ENCODE data around the gene BEST3. TPM values are rescaled to one million over a fixed set of nuclear protein-coding genes. Genes with fewer than 3 reads are reported as not detected.
A peak's percentile ranks its signal among the peaks of the same experiment; 100 is the strongest.

Gene BEST3
- under 1 TPM; 0.24 to 0.52 (median 0.45) TPM for polyA plus RNA-seq (ENCODE audit: insufficient read length in 4 of 4)

- no peak for DNase-seq (ENCODE audit: low read depth in 4 of 4, low spot score in 3 of 4)
Observed at GRCh38 chr12:69698769-69699540, at the start of gene BEST3. TSS of gene BEST3 (minus strand) at chr12:69699303. CDS start at chr12:69697798, 1,505 bp downstream.

GRCh38 chr12:69744109-69744508, 45.0 kb upstream of the BEST3 start:
- DNase-seq (ENCODE audit: low read depth in 4 of 4, low spot score in 3 of 4), result no peak

GRCh38 chr12:69739287-69740191, 40.4 kb upstream of the BEST3 start:
- peak; percentile 29 to 43 (median 36) for DNase-seq (ENCODE audit: low read depth in 4 of 4, low spot score in 3 of 4)

DNA sequence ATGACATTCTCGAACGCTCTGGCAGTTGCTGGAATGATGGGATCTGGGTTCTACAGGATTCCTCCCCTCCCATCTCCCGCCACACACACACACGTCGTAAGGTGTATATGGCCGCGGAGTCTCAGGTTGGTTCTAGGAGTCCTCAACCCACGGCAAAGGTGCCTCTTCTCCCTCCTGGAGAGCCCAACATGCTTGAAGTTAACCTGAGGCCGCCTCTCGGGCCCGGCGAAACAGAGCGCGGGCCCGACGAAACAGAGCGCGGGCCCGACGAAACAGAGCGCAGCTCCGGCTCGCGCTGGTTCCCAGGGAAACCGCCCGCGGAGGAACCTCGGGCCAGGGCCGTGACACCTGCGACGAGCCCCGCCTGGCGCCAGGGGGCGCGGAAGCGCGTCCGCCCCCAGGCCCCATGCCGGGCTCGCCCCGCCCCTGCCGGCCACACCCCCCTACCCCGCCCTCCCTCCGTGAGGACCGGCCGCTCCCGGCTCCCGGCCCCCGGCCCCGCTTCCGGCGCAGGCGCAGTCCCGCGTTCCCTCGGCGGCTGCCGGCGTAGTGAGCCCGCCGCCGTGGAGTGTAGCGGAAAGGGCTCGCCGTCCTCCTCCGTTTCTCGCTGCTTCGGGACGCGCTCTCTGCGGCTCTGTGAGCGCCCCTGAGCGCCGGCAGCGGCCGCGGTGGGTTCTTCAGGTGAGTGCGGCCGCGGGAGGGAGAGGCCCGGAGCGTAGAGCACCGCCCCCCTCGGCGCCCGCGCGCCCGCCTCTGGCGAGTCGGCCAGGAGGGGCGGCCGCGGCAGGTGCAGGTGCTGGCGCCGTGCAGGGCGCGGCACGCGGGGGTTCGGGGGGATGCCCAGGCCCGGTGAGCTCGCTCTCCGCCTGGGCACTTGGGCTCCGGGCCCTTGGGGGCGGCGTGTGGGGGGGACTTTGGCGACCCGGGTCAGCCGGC, 39.5 kb upstream of the BEST3 start, which contains the start of gene RAB3IP:
RAB3IP (plus strand) TSS at position 510 of the 936 bp plus-strand sequence. CDS start 16,549 bp downstream, outside the sequence.
- DNase-seq (ENCODE audit: low read depth in 4 of 4, low spot score in 3 of 4), result peak; percentile 79 to 82 (median 80)

DNA sequence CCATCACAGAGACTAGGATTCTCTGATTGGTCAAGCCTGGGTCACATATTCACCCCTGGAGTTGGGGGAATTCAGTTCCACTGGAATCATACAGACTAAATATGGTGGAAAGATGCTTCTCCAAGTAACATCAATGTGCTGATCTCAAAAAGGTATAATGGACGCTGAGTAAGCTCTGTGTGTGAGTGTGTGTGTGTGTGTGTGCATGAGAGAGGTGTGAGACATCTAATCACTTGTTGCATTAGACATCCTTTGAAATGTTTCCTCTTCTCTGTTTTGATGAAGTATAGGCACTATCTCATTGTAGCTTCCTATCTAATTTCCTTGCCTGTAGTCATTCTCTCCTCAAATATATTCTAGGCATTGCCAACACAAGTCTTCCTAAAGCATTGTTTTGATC, 34.5 kb upstream of the BEST3 start:
- no peak for DNase-seq (ENCODE audit: low read depth in 4 of 4, low spot score in 3 of 4)

DNA sequence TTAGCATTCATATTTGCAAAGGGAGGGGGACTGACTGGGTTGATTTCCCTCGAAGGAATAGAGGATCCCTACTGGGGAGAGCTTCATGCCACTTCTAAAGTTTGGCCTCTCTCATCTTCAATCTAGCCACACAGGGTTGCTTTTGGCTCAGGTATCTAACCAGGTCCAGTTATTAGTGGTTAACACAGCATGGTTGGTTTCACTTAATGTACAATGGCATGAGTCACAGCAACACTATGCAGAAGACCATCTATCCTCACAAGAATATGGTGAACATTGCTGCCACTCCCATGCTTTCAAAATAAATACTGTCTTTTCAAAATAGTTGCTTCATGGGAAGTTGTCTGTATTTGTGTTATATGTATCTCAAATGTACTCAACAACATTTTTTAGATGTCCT, 33.0 kb upstream of the BEST3 start:
- DNase-seq (ENCODE audit: low read depth in 4 of 4, low spot score in 3 of 4), result no peak

GRCh38 chr12:69726922-69727321, 27.8 kb upstream of the BEST3 start:
- DNase-seq (ENCODE audit: low read depth in 4 of 4, low spot score in 3 of 4), result no peak

GRCh38 chr12:69720750-69721149, 21.6 kb upstream of the BEST3 start:
- no peak for DNase-seq (ENCODE audit: low read depth in 4 of 4, low spot score in 3 of 4)

- DNase-seq (ENCODE audit: low read depth in 4 of 4, low spot score in 3 of 4), result no peak
Observed at GRCh38 chr12:69719336-69720316, 20.5 kb upstream of the BEST3 start.

- no peak for DNase-seq (ENCODE audit: low read depth in 4 of 4, low spot score in 3 of 4)
Observed at GRCh38 chr12:69714542-69714941, 15.4 kb upstream of the BEST3 start.

GRCh38 chr12:69712826-69713225, 13.7 kb upstream of the BEST3 start:
- DNase-seq (ENCODE audit: low read depth in 4 of 4, low spot score in 3 of 4), result no peak

DNA sequence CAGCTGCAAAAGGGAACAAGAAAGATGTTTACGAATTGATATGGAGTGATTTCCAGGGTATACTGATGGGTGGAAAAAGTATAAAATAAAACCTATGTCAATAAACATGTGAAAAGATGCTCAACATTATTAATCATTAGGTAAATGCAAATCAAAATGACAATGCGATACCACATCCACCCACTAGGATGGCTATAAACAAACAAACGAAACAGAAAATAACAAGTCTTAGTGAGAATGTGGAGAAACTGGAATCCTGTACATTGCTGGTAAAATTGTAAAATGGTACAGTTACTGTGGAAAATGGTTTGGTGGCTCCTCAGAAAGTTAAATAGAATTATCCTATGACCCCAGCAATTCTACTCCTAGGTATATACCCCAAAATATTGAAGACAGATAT, 9.5 kb upstream of the BEST3 start:
- no peak for DNase-seq (ENCODE audit: low read depth in 4 of 4, low spot score in 3 of 4)

DNA sequence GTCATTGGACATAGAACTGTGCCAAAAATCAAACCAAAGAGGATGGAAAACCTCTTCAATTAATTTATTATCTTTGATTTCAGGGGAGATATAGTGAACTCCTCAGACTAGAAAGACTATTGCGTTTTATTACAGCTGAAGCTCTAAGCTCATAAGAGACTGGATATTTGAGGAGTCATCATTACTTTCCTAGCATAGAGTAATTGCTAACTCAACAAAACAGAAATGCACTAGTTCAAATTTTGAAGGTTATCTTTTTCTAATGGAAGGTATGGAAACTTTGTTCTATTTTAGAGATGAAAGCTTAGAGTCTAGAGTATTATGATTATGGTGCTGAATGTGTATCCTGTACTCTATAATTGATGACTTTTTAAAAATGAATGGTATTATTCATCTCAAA, 5.3 kb upstream of the BEST3 start:
- DNase-seq (ENCODE audit: low read depth in 4 of 4, low spot score in 3 of 4), result no peak

DNA sequence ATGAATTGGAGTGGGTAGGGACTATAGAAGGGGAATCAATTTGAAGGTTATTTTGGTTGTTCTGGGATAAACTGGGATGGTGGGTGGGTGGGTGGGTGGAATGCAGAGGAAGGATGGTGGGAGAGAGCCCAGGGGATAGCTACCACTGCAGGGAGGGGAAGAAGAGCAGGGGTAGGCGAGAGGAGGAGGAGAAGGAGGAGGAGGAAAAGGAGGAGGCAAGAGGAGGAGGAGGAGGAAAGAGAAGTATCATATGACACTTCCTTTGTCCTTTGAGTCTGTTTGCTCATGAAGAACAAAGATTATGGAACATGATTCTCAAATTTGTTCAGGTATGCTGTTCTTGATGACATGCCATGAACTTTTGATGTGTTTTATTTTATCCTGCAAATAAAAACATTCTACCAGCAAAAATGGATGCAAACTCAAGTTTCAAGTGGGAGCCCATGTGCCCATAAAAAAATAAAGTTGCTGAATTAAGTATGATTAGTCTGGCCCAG, 4.1 kb upstream of the BEST3 start:
- no peak for DNase-seq (ENCODE audit: low read depth in 4 of 4, low spot score in 3 of 4)

DNA sequence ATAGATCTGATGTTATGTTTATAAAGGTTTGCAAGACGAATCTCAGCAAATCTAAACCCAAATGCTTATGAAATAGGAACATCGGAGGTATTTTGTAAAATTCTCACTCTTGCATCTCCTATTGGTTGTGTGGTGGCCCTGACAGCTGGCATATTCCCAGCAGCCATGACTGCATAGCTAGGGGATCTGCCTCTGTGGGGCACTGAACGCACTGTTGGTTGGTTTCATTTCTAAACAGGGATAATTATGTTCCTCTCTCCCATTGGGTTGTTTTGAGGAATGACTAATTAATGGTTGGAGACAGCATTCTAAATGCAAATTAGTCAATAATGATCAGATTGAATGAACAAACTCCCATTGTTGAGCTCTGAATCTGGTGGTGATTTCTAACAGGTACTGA, 2.7 kb upstream of the BEST3 start:
- DNase-seq (ENCODE audit: low read depth in 4 of 4, low spot score in 3 of 4), result no peak

- no peak for DNase-seq (ENCODE audit: low read depth in 4 of 4, low spot score in 3 of 4)
Observed at GRCh38 chr12:69698054-69698453, 1.0 kb downstream of the BEST3 start.

DNA sequence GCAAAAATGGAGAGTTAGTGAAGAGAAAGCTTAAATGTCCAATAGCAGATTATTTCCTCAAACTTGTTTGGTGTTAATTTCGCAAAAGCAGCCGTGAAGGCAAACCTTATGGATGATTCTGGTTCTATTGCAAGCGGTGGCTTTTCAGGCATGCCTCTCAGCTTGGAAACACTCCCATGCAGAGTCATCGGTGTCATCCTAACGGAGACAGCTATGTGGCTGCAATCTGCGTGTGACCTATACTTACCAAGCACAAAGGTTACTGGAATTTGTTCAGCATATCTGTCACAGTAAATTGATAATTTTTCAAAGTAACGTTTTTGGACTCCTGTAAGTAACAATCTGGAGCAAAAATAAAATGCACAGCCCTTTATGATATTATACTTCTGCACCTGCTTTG, 5.0 kb downstream of the BEST3 start:
- DNase-seq (ENCODE audit: low read depth in 4 of 4, low spot score in 3 of 4), result no peak

- no peak for DNase-seq (ENCODE audit: low read depth in 4 of 4, low spot score in 3 of 4)
Observed at GRCh38 chr12:69689638-69690037, 9.5 kb downstream of the BEST3 start.
